Measurements from ENCODE around the gene CHD6.
"Not testable (repeated sequence)": the region's sequence is repeated elsewhere in the genome, so short reads cannot be mapped to it uniquely, and the experiment has no call there.

Gene CHD6

DNA sequence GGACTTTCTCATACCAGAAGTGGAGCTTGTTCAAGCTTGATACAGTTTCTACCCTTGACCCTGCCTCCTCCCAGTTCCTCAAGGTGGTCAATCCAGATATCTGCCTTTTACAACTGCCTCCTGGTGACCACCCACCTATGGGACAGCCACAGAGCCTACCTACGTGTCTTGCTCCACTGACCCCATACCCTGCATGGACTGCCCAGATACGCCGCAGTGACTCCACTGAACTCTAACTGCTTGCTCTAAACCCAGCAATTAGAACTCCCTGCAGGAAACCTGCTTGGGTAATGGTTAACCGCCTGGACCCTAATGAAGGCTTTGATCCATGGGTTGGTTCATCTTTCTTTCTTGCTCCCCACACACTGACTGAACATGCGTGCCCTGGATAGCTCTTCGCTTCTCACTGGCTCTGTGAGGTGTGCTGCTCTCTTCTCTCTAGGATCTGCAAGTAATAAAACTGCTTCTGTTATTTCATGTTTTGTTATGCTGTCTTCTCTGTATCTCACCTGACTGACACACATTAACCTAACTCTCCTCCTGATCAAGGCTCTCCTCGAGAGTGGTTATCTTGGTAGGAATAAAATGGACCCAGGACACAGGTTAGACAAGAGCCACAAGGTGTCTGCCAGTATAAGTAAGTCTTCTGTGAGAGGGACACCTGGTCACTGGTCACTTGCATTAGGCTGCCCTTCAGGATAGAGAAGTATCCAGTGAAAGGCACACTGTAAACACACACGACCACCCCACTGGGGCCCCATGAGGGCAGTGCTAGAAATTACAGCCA, 79.2 kb downstream of the CHD6 start:
- no peak for DNase-seq

DNA sequence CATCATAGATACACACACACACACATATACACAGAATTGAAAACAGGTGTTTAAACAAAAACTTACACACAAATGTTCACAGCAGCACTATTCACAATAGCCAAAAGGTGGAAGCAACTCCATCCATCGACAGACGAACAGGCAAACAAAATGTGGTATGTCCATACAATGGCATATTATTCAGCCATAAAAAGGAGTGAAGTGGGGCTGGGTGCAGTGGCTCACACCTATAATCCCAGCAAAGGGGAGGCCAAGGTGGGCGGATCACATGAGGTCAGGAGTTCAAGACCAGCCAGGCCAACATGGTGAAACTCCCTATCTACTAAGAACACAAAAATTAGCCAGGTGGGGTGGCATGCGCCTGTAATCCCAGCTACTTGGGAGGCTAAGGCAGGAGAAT, 80.3 kb downstream of the CHD6 start:
- DNase-seq, result no peak

DNA sequence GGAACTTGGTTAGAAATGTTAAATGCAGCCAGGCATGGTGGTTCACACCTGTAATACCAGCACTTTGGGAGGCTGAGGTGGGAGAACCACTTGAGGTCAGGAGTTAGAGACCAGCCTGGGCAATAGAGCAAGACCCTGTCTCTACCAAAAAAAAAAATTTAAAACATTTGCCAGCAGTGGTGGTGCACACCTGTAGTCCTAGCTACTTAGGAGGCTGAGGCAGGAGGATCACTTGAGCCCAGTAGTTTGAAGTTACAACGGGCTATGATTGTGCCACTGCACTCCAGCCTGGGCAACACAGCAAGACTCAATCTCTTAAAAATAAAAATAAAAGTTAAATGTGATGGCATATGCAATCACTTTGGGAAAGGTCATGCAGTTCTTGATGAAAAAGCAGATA, 82.6 kb downstream of the CHD6 start:
- DNase-seq, result not testable (repeated sequence)

DNA sequence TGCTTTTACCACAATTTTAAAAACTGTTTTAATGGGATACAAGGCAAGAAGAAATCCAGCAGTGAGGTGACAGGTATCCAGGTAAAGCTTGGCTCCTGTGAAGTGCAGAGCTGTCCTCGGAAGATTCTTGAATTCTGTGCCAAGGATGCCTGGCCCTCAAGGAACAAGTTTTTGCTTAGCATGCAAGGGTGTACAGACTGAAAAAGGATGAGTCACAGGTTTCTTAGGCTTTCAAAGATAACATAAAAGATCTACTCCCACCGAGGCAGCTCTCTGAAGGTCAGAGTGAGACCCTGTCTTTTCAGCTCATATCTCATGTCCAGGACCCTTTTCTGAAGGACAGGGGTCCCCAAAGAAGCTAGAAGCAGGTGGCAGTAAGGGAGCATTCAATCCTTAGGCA, 83.3 kb downstream of the CHD6 start:
- no peak for DNase-seq

DNA sequence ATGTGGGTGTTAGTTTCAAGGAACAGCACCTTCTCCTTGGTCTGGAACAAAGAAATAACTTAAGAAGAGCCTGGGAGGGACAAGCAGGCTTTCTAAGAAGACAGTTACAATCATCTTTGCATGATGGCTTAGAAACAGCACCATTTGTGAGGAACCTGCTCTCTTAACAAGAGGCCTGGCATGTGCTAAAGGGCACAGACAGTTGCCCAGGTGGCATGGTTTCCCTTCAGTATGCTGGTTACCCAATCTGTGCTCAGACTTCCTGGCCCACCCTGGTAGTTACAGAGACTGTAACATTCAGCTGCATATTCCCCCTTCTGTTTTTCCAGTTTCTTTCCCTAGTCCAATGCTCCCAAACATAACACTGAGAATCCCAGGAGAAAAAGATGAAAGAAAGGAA, 84.0 kb downstream of the CHD6 start:
- DNase-seq, result no peak

DNA sequence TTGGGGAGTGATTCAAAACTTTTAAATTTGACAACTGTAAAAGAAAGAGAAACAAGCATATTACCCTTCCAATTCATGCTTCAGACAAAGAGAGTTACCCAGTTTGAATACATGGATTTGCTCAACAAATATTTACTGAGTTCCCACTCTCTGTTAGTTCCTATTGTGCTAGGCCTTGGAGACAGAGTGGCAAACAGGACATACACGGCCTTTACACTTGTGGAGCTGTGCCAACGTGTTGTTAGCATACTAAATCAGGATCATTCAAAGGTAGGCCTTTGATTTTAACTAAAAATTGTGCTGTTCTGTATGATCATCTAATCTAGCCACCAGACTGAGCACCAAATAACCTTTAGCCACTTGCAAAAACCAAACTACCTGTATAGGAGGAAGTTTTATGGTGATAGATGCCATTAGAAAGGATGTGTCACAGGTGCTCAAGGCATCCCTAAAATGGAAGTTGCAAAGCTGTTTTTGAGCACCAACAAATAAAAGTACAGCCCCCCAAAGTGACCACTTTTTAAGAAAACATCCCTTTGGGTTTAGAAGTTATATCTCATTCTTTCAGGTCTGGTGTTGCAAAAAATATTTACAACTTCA, 84.5 kb downstream of the CHD6 start:
- DNase-seq, result no peak

DNA sequence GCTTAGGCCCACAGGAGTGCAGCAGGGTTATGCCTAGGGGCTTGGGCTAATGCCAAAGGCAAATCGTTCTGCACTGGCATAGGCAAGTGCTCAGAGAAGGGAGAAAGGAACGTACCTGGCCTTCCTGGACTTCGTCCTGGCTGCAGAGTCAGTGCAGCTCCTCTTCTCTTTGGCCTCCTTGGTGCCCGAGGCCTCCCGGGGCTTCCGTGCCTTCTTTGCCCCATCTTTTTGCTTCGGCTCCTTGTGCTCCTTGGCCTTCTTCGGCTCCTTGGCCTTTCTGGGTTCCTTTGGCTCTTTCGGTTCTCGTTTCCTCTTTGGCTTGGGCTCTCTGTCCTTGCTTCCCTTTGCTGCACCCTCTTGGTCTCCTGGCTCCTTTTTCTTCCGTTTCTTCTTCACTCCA, 85.2 kb downstream of the CHD6 start:
- no peak for DNase-seq

DNA sequence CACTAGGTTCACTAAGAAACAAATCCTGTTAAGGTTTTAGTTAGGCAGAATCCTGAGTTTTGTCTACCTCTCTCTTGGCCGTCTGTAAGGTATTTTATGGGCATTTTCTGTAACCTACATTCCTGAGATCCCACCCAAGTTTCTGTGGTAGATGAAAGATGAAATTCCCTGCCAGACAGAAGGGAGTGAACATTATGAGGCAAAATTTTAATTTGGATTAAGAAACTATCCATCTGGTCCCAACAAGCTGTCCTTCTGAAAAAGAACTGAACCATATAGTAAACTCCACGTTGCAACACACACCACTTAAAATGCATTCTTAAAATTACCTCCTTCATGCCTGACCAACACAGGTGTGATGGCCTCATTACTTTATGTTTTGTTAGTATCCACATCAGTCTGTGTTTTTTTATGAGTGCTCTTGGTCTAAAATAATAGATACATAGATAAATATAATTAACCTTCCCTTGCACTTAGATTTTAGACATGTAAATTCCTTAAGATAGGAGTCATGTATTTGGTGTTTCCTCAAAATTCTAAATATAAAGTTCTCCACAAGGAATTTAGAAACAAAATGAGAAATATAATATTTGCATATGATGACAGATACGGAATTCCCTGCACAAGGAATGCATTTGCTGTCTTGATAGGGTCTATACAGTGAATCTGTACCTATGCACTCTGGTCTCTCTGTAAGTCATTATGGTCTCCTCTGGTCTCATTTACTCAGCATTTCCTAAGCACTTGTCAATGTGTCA, 86.5 kb downstream of the CHD6 start:
- DNase-seq, result no peak

DNA sequence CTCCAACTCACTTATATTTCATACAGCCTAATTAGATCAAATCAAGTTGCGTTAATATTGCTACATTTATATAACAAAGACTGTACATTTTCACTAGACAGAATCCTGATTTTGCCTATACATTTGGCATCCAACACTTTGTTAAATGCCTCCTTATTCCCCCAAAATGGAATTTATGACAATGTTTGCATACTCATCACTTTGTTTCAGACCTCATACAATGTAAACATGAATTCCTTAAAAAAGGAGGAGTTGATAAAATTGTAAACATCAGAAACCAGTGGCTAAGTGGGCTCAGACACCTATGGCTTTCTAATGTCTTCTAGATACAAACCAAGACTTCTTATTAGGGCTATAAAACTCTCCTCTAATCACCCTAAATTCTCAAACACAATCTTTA, 87.3 kb downstream of the CHD6 start:
- no peak for DNase-seq

DNA sequence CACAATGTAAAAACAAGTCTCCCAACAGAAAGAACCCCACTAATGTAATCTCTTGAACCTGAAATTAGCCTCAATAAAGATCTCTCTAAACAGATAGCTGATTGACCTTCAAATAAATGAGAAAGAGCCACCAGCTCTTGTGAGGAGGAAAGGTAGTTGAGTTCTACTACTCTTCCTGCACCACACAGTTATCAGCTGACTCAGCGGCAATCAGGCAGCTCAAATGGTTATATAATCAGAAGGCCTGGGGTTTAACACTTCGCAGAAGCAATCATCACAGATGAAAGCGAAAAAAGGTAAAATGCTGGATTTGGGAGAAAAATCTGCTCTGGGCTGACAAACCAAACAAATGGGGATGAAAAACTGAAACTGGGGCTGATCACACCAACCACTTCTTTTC, 91.8 kb downstream of the CHD6 start:
- no peak for DNase-seq

DNA sequence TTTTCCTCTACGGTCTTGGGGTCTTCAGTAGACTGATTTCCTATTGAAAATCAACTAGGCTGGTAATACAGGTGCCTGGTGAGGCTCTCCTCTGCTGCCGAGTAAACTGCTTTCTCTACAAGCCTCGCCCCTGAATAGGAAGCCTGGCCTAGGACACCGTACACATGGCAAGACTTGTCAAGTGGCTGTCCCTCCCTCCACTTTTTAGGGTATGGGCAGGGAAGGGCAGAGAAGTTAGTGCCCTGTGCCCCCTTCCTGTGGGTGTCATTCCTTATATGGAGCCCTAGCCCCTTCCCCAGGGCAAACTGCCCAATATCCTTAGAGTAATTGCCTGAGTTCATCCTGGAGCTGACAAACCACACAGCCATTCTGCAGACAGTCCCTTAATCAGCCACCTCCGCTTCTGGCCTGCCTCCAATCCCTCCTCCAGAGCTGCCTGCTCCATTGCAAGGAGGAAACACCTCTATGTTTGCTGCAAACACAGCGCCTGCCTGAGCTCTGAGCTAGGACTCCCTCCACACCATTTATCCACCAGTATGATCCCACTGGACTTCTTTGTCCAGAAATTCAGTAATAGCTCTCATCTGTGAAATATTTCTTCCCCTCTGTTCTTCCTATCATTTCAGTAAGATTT, 93.1 kb downstream of the CHD6 start:
- no peak for DNase-seq

DNA sequence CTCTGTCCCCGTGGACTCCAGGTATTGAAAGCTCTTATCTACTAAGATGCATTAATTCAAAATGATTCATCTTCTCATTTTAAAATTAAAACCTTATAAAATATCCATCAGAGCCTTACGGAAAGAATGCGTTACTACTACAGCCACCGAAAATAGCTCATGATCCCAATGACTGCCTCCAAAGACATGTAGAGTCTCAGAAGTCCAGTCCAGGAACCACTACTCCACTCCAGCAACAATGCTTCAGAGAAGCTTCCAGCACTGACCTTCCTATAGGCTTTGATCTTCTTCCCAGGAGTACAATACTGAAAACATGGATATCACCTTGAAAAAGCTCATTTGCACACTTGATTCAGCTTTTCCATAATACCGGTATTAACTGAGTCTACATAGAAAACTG, 94.3 kb downstream of the CHD6 start:
- DNase-seq, result no peak

DNA sequence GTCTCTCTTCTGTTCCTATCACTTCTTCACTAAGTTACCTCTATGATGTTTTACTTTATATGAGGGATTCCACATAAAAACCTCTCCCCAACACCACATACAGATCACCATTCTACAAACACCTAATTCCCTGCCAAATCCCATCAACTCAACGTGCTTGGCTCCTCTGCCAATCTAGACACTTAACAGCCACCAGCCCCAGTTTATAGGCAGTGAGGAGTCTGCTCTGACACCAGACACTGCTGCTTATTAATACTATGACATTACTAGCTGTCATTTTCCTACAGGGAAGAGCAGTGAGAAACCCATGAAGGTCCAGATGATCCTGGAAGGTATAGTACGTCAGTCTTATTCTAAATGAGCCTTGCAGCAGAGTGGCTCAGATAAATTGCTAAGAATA, 104.3 kb downstream of the CHD6 start:
- DNase-seq, result no peak

DNA sequence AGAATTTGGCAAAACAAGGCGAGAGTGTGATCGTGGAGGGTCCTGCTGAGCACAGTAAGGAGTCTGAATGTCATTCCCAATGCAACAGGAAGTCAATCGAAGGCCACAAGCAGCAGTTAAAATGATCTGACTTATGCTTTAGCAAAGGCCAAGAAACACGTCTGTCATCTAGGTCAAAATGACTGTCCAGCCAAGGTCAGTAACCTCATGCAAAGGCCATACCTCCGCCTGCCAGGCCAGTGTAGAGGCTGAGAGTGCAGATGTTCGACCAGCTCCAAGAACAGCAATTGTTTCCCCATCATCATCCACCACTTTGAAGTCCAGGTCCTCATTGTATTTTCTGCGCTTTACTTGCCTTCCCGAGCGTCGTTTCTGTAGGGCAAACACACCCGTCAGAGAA, 105.6 kb downstream of the CHD6 start:
- no peak for DNase-seq

DNA sequence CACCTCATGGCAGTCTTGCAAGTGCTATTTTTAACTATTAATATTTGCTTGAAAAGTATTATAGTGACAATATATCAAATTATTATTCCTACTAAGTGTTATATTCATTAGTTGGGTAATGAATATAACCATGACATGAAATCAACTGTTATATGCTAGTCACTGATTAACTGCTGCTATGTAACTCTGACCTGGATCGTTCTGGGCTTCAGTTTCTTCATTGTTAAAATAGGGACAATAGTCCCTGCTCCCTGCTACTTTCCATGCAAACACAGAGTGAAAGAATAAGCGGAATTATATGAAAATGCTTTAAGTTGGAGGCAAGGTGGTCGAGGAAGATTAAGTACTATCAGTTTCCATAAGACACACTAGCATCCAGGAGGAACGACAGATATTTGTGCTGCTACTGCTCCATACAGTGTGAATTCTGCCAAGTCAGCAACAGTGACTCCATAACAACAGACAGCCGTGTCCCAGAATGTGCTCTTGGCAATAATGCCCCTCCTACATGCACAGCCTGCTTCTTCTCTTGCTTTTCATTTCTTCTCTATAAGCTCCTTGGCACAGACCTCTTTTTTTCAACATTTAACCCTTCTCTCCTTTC, 107.2 kb downstream of the CHD6 start:
- no peak for DNase-seq

DNA sequence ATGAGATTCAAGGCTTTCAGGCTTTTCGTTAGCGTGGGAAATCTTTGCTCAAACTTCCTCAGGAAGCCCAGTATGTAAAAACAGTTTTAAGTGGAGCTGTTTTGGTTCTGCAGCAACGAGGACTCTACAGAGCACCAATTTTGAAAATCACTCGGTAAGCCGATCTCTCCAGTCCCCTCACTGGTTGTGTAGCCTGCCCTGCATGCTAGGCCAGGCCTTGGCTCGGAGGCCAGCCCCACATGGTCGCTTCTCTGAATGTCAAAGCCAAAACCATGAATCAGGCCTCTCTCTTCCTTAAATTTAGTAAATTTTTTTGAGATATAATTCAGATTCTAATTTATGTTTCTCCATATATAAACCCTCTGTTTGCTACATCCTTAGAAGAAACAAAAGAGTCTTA, 108.0 kb downstream of the CHD6 start:
- DNase-seq, result no peak

DNA sequence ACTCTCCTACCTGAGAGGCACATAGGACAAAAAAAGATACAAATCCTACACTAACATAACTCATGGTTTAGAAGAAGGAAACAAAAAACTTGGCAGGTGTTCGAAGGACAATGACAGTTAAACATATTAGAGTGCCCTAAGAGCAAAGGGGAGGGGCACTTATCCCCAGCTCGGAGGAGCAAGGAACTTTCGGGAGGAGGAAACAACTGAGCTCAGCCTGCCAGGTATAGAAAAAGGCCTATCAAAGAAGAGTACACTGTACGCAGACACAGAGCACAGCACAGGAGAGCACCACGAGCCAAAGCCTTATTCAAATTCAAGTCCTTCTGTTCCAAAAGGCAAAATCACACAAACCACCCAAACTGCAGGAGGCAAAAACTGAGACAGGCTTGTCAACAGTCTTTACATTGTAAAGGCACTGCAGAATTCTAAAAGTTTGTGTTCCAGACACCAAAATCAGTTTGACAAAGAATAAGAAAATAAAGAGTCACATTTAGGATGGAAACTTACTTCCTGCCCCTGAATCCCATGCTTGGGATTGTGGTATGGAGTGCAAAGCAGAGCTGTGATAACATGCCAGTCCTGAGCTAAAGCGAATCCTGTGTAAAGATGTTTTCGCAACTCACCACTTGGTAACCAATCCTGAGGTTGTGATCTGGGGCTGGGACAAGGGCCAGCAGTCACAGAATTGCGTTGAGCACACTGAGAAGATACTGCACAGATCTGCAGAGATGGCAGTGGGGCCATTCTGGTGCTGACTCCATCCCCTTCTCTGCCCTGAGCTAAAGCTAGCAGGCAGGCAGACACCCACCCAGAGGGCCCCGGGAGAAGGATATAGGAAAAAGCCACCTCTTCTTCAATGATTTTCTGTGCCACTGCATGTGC, 108.6 kb downstream of the CHD6 start:
- no peak for DNase-seq

DNA sequence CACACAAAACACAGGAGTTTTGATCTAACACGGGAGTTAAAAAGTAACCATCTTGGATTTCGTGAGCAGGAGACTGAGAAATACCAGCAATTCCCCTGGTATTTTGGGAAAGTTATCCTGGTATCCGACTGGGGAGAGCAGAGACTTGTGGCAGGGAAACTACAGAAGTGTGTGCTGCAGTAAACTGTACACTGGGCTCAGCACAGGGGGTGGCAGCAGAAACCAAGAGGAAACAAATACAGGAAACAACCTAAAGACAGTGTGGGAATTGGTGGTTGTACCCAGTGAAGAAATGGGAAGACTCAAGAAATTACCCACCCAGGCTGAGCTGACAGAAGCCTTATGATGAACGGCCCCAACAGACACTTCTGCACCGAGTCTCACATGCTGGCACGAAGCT, 109.8 kb downstream of the CHD6 start:
- DNase-seq, result no peak

DNA sequence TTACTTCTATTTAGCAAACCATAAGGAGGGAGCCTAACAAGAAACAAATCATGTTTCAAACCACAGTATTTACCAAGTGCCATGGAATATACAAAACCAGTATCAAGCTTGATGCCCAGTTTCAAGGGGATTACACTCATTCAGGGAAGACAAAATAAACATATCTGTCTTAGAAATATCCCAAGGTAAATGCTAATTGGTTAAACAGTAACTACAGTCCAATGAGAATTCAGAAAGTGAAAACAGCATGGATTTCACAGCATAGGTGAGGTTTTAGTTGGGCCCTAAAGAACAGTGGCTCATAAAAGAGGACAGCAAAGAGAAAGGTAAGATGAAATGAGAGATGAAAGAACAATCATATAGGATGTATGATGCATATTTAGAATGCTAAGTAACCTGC, 110.3 kb downstream of the CHD6 start:
- no peak for DNase-seq

DNA sequence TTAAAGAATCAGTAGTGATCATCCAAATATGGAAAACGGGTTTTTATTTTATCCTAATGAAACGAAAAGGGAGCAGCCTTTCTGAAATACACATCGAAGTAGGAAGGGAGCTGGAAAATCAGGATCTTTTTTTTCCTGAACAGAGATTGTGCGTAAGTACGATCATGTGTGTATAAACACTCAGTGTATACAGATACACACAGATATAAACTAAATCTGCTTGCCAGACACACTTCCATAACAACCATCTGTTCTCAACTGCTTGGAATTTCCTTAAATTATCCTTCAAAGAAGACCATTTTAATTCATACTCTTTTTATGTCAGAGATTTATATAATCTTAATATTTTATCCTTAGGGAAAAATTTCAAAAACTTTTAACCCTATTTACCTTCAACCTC, 110.7 kb downstream of the CHD6 start:
- DNase-seq, result no peak

DNA sequence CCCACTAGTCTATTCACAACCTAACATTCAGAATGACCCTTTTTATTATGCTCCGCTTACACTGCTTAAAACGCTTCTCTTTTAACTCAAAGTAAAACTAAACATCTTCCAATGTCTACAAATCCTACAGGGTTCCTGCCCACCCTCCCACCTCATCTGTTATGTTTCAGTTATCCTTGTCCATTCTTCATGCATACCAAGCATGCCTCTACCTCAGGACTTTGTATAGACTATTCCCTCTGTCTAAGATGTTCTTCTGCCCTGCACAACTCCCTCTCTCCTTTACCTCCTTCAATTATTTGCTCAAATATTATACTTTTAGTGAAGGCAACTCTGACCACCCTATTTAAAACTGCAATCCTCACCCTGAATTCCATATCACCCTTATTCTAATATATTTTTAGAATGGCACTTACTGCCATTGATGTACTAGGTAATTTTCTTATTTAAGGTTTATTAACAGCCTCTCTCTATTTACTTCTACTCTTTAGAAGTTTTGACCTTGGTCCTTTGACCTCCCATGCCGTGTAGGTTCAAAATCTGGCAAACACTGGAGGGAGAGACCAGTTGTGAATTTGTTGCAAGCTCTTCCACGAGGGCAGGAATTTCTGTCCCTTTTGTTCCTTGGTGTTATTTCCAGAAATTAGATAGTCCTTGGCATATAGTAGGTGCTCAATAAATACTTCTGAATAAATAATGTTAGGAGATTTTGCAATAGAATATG, 111.8 kb downstream of the CHD6 start:
- no peak for DNase-seq

DNA sequence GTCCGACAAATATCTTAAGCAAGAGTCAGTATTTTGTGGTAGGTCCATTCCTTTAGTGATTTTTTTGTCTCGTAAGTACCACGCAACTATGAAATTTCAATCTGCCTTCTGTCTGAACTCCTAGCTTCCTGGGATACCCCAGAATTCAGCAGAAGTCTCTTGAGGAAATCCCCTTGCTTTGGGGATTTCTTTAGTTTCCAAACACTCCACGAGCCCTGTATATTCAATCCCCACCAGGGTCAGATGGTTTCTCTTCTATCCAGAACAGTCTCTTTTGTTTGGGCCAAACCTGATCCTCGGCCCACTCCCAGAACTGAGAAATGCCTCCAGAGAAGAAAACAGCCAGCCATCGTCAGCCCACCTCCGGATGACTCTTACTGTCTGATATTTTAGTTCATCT, 113.0 kb downstream of the CHD6 start:
- DNase-seq, result no peak
